ENCODE results near the gene SFT2D1. TPM values are rescaled to one million over a fixed set of nuclear protein-coding genes. Genes with fewer than 3 reads are reported as not detected.

The SFT2D1 gene
- total and polyA plus RNA-seq, 2 of the 4 experiments (the other 2 are of a cell fraction): 10.2 to 45.8 TPM

GRCh38 chr6:166313255-166314070 is 28.9 kb downstream of the SFT2D1 start:
- H3K56ac ChIP-seq (ENCODE audit: extremely low read depth, insufficient read depth, low read length): no peak overlapping the region
- H3K36me3 ChIP-seq (ENCODE audit: control insufficient read depth, insufficient read depth, low read length): no peaks in the 10 kb centered on the region
- H3K27ac ChIP-seq (ENCODE audit: insufficient read depth, low read length): no peak overlapping the region
- H3K4me3 ChIP-seq (ENCODE audit: insufficient read depth, low read depth, low read length): no peak overlapping the region
- no peak overlapping the region for H2BK120ac ChIP-seq (ENCODE audit: low read depth, low read length)
- no peaks in the 10 kb centered on the region for H3K9me3 ChIP-seq (ENCODE audit: control insufficient read depth, insufficient read depth, low read length)
- H3K14ac ChIP-seq (replicated peaks; ENCODE audit: low read depth, low read length): no peak overlapping the region
- no TSS peak for BruUV-seq (replicated peaks)
- TF ChIP-seq RAD21 (IDR thresholded peaks at IDR 0.05; ENCODE audit: low read length) (peak; percentile 62), CTCF (conservative IDR thresholded peaks at IDR 0.05; ENCODE audit: low read depth, low read length) (peak; percentile 63), FOS (IDR thresholded peaks at IDR 0.05; ENCODE audit: low read depth, low read length) (no peak), SMC3 (IDR thresholded peaks at IDR 0.05; ENCODE audit: low read depth, low read length) (peak; percentile 56)
- no peak overlapping the region for H2AK5ac ChIP-seq (ENCODE audit: low read depth, low read length)
- H3K9me1 ChIP-seq (ENCODE audit: insufficient read depth, low read length): no peaks in the 10 kb centered on the region
- H3K23ac ChIP-seq (ENCODE audit: low read depth, low read length): no peak overlapping the region
- H4K5ac ChIP-seq (ENCODE audit: low read depth, low read length): no peak overlapping the region
- peaks cover 21% of the 10 kb centered on the region for H3K27me3 ChIP-seq (ENCODE audit: control insufficient read depth, insufficient read depth, low read length)
- intact Hi-C loops (cut with micrococcal nuclease): loop anchor here (1.0 kb wide), 2 partner anchors 70 to 88 kb away; no protein-coding TSS in a partner anchor
- no peaks in the 10 kb centered on the region; the same call in 1 of the 2 replicates for H3K4me1 ChIP-seq (ENCODE audit: control insufficient read depth, insufficient read depth, low read length)
- no peak overlapping the region for H3K9ac ChIP-seq (ENCODE audit: low read depth, low read length)
- H4K91ac ChIP-seq (ENCODE audit: insufficient read depth, low read depth, low read length): no peak overlapping the region
- in situ Hi-C loops (cut with MboI; ENCODE audit: low sequenced_read_pairs): no loop called here
- no peak overlapping the region for H4K8ac ChIP-seq (ENCODE audit: low read depth in 2 of 2, low read length in 2 of 2)
- no peak overlapping the region for H2AK9ac ChIP-seq (replicated peaks; ENCODE audit: low read depth, low read length, poor library complexity)
- no peak overlapping the region for H2BK15ac ChIP-seq (ENCODE audit: low read depth, low read length)
- no peak overlapping the region for H3K4ac ChIP-seq (ENCODE audit: low read depth, low read length)
- DNase-seq (peak; percentile 45), ATAC-seq (ENCODE audit: low read depth) (peak; percentile 77)
- CTCF ChIA-PET: interaction anchor here (0.6 to 1.2 kb wide), 8 partner anchors 10 to 93 kb away, joined by 3 to 5 read pairs (median 3); no protein-coding TSS in a partner anchor
- no peak overlapping the region for H2BK5ac ChIP-seq (ENCODE audit: low read depth, low read length, poor library complexity, severe bottlenecking)
- no peak overlapping the region for H3K4me2 ChIP-seq (ENCODE audit: low read depth, low read length)
- H3K18ac ChIP-seq (ENCODE audit: low read depth, low read length): no peak overlapping the region
- no peak overlapping the region for H2BK20ac ChIP-seq (ENCODE audit: low read depth, low read length)
- H2AFZ ChIP-seq (replicated peaks; ENCODE audit: low read length, poor library complexity): no peak overlapping the region
- no peaks in the 10 kb centered on the region for H4K20me1 ChIP-seq (ENCODE audit: insufficient read depth, low read length)
- POLR2A ChIA-PET (ENCODE audit: unreplicated experiment): no interaction called here
- WGBS, 2 experiments (ENCODE audit: extremely low coverage in 2 of 2, insufficient read length in 1 of 2): 60% methylated on average over 2 of the region's 18 CpGs; no CpG with 5 or more reads in 1 of the 2 experiments
- dilution Hi-C loops (cut with HindIII; ENCODE audit: low sequenced_read_pairs, unreplicated experiment): no loop called here
- no peaks in the 10 kb centered on the region for H3K79me1 ChIP-seq (ENCODE audit: low read depth in 1 of 2, low read length in 2 of 2)
